HepG2 (cell line): ENCODE data around the gene DNLZ. TPM values are rescaled to one million over a fixed set of nuclear protein-coding genes. Genes with fewer than 3 reads are reported as not detected.

Experiments used
- ATAC-seq: fragments of 200-7000 bp; cut with Tn5 transposase; 3 replicates; pipeline ENCODE4 v1.9.1; 2020; ENCODE audit warnings: mild to moderate bottlenecking, moderate library complexity
- BruUV-seq: library from RNA; stranded (reverse); fragments of 400-500 nt; replicated peaks from 2 replicates; lab custom pipeline; 2021; lab: Mats Ljungman, UMichigan
- CTCF ChIA-PET: fragments of 300-600 bp; formaldehyde crosslinking; extraction: SDS; loops from one replicate; lab custom pipeline; 2021; ENCODE audit warnings: low total read pairs, inconsistent platforms, low intra/inter-chr PET ratio; lab: Yijun Ruan, JAX
- POLR2A ChIA-PET: fragments of 350-600 bp; sonication (Branson Sonifier 250); formaldehyde crosslinking; loops from one replicate; lab custom pipeline; 2020; ENCODE audit warnings: antibody characterized with exemption, inconsistent platforms; lab: Yijun Ruan, JAX
- DNase-seq: peaks from one replicate; pipeline ENCODE4 v3.0.0-alpha.2; 2015; ENCODE audit warnings: low spot score
- FAIRE-seq: peaks from 3 replicates; lab custom pipeline; 2011; peaks lifted over from hg19 to GRCh38; lab: Jason Lieb, UNC
- H2AFZ ChIP-seq: one replicate; pipeline ENCODE4 v1.6.1; 2011; ENCODE audit warnings: low read length, inconsistent platforms
- H3K27ac ChIP-seq: fragments of 300-600 bp; 3 replicates; pipeline ENCODE4 v1.8.0; 2011; ENCODE audit warnings: mixed run types, mild to moderate bottlenecking, mixed read lengths, low read length, inconsistent platforms; ENCODE audit not compliant: insufficient read depth; ENCODE audit errors: extremely low read length
- H3K27me3 ChIP-seq, 2 experiments: fragments of 200-600 bp in 1 of 2; 2 replicates in 1 of 2; 3 replicates in 1 of 2; pipeline versions ENCODE4 v1.6.0 to v1.8.0; 2011; ENCODE audit warnings: low read length in 2 of 2, mild to moderate bottlenecking in 2 of 2, moderate library complexity in 2 of 2, inconsistent platforms in 1 of 2; ENCODE audit not compliant: insufficient read depth in 2 of 2, control insufficient read depth in 1 of 2
- H3K36me3 ChIP-seq, 2 experiments: fragments of 200-600 bp in 1 of 2; replicated peaks in 1 of 2; 2 replicates in 1 of 2; 3 replicates in 1 of 2; pipeline versions ENCODE4 v1.5.1 to v1.8.0; 2011; ENCODE audit warnings: low read length in 2 of 2, inconsistent platforms in 1 of 2; ENCODE audit not compliant: insufficient read depth in 2 of 2, control insufficient read depth in 1 of 2
- H3K4me1 ChIP-seq: 2 replicates; pipeline ENCODE4 v1.5.1; 2012; ENCODE audit warnings: low read length, inconsistent platforms; ENCODE audit not compliant: insufficient read depth
- H3K4me2 ChIP-seq: 2 replicates; pipeline ENCODE4 v1.6.0; 2011; ENCODE audit warnings: low read depth, low read length, inconsistent platforms
- H3K4me3 ChIP-seq, 3 experiments: fragments of 200-600 bp in 1 of 3; sonication (generic), shearing (Covaris generic) in 1 of 3; replicated peaks in 1 of 3; 2 replicates each; pipeline ENCODE4 v1.5.1; 2011 to 2016; ENCODE audit warnings: low read length in 3 of 3, inconsistent platforms in 2 of 3, low read depth in 2 of 3, mild to moderate bottlenecking in 2 of 3, control low read depth in 1 of 3, mixed read lengths in 1 of 3; ENCODE audit not compliant: insufficient read depth in 1 of 3
- H3K79me2 ChIP-seq: one replicate; pipeline ENCODE4 v1.6.1; 2011; ENCODE audit warnings: low read length, inconsistent platforms; ENCODE audit not compliant: insufficient read depth
- H3K9ac ChIP-seq: 2 replicates; pipeline ENCODE4 v1.6.0; 2011; ENCODE audit warnings: mild to moderate bottlenecking, low read depth, low read length, inconsistent platforms; ENCODE audit not compliant: insufficient read depth
- H3K9me3 ChIP-seq: 2 replicates; pipeline ENCODE4 v1.5.1; 2012; ENCODE audit warnings: mild to moderate bottlenecking, low read length
- H4K20me1 ChIP-seq: 2 replicates; pipeline ENCODE4 v1.6.0; 2011; ENCODE audit warnings: inconsistent platforms, mild to moderate bottlenecking, low read length, moderate library complexity; ENCODE audit not compliant: insufficient read depth
- ATF1 ChIP-seq: IDR thresholded peaks from 2 replicates; pipeline ENCODE4 v1.6.1; 2016; ENCODE audit warnings: mild to moderate bottlenecking, control low read depth
- MLLT10 ChIP-seq: sonication (generic); formaldehyde crosslinking; IDR thresholded peaks from 2 replicates; pipeline ENCODE4 v1.4.0; 2020; ENCODE audit warnings: missing genetic modification reagents
- NFE2L1 ChIP-seq: sonication (generic); formaldehyde crosslinking; IDR thresholded peaks from 2 replicates; pipeline ENCODE4 v1.4.0; 2020; ENCODE audit warnings: missing genetic modification reagents, mild to moderate bottlenecking, borderline replicate concordance
- RFX5 ChIP-seq: IDR thresholded peaks from 2 replicates; pipeline ENCODE4 v1.6.1; 2011; ENCODE audit warnings: low read depth, low read length, improper control_type of control experiment
- SCMH1 ChIP-seq: sonication (generic); formaldehyde crosslinking; IDR thresholded peaks from 2 replicates; pipeline ENCODE4 v1.9.0; 2021; ENCODE audit warnings: missing genetic modification reagents, mild to moderate bottlenecking, borderline replicate concordance
- SKIL ChIP-seq: sonication (generic); formaldehyde crosslinking; IDR thresholded peaks from 2 replicates; pipeline ENCODE4 v1.8.0; 2022; ENCODE audit warnings: missing genetic modification reagents, mild to moderate bottlenecking, moderate library complexity, borderline replicate concordance
- SRY ChIP-seq: sonication (generic); formaldehyde crosslinking; IDR thresholded peaks from 2 replicates; pipeline ENCODE4 v1.8.0; 2022; ENCODE audit warnings: mild to moderate bottlenecking, missing genetic modification reagents
- ZKSCAN1 ChIP-seq: fragments of 150-350 bp; IDR thresholded peaks from 2 replicates; pipeline ENCODE4 v1.6.1; 2014; ENCODE audit warnings: low read length
- ZKSCAN8 ChIP-seq: IDR thresholded peaks from 2 replicates; pipeline ENCODE4 v1.6.1; 2016; ENCODE audit warnings: borderline replicate concordance, missing genetic modification reagents, missing compliant biosample characterization
- WGBS: methylation state at CpG from one replicate; pipeline ENCODE4 v1.1.6; 2017; ENCODE audit warnings: low lambda C conversion rate; 5-methylcytosine and 5-hydroxymethylcytosine counted together
- in situ Hi-C: cut with HindIII; loops from 2 replicates; pipeline ENCODE4 v1.10.0; 2017; ENCODE audit warnings: low pct_unique_long_range_greater_than_20kb; ENCODE audit not compliant: extremely low pct_ligation_motif_present
- intact Hi-C: fragments of 100-400 bp; cut with micrococcal nuclease; formaldehyde crosslinking; loops from one replicate; pipeline ENCODE4 v1.10.0; 2022; ENCODE audit not compliant: unreplicated experiment
- polyA plus RNA-seq, 8 experiments: library from polyadenylated mRNA; depleted of rRNA in 3 of 8; stranded (reverse) in 7 of 8; unstranded in 1 of 8; fragments of >200 nt; fragmentation: Illumina TruSeq in 4 of 8; extraction: Trizol in 4 of 8; gene quantifications; 2 replicates each; pipeline versions ENCODE4 v1.2.1 to v1.2.3, GENCODE V29; 2011 to 2016; ENCODE audit warnings: low read depth in 4 of 8, missing spikeins in 1 of 8, mixed read lengths in 1 of 8; ENCODE audit not compliant: insufficient read depth in 1 of 8
- total RNA-seq, 5 experiments: library from RNA; depleted of rRNA; stranded (reverse); fragments of >200 nt; fragmentation: Illumina TruSeq; extraction: Trizol; gene quantifications; 2 replicates each; pipeline ENCODE4 v1.2.3, GENCODE V29; 2016; ENCODE audit warnings: low read depth in 1 of 5
- TF ChIP-seq, protein P1 (sequence below): sonication (generic); formaldehyde crosslinking; IDR thresholded peaks from 2 replicates; pipeline ENCODE4 v1.4.0; 2020; ENCODE audit warnings: missing genetic modification reagents
- TF ChIP-seq, protein P2 (sequence below): sonication (generic); formaldehyde crosslinking; IDR thresholded peaks from 2 replicates; pipeline ENCODE4 v1.5.0; 2020; ENCODE audit warnings: missing genetic modification reagents
- TF ChIP-seq, protein P3 (sequence below): sonication (generic); formaldehyde crosslinking; IDR thresholded peaks from 2 replicates; pipeline ENCODE4 v1.8.0; 2022; ENCODE audit warnings: mild to moderate bottlenecking, missing genetic modification reagents; ENCODE audit not compliant: insufficient replicate concordance

Gene DNLZ
- total and polyA plus RNA-seq, 2 of the 13 experiments (the other 11 are each of a cell fraction or from before 2014, with no cell fraction given), result 3.4 to 8.0 TPM

- TF ChIP-seq, protein P1, sequence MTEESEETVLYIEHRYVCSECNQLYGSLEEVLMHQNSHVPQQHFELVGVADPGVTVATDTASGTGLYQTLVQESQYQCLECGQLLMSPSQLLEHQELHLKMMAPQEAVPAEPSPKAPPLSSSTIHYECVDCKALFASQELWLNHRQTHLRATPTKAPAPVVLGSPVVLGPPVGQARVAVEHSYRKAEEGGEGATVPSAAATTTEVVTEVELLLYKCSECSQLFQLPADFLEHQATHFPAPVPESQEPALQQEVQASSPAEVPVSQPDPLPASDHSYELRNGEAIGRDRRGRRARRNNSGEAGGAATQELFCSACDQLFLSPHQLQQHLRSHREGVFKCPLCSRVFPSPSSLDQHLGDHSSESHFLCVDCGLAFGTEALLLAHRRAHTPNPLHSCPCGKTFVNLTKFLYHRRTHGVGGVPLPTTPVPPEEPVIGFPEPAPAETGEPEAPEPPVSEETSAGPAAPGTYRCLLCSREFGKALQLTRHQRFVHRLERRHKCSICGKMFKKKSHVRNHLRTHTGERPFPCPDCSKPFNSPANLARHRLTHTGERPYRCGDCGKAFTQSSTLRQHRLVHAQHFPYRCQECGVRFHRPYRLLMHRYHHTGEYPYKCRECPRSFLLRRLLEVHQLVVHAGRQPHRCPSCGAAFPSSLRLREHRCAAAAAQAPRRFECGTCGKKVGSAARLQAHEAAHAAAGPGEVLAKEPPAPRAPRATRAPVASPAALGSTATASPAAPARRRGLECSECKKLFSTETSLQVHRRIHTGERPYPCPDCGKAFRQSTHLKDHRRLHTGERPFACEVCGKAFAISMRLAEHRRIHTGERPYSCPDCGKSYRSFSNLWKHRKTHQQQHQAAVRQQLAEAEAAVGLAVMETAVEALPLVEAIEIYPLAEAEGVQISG (CRISPR knock-in tag), result no peak
- no peak for TF ChIP-seq ZKSCAN8
- TF ChIP-seq, all 625 proteins: peak for 0
Observed at GRCh38 chr9:136366826-136367225, 3.3 kb upstream of the DNLZ start (continued).

- H3K79me2 ChIP-seq, result no peaks in the 10 kb centered on the region
- no peaks in the 10 kb centered on the region for H3K27me3 ChIP-seq
- FAIRE-seq (no peak), DNase-seq (no peak), ATAC-seq (no peak)
- H3K9me3 ChIP-seq, result no peaks in the 10 kb centered on the region
- ChIA-PET POLR2A (interaction anchor here (1.7 kb wide), 1 partner anchor 20 kb away, joined by 8 read pairs; no protein-coding TSS in a partner anchor), CTCF (no interaction called here)
- no peak overlapping the region for H3K4me3 ChIP-seq
- no peak overlapping the region for H2AFZ ChIP-seq
- no TSS peak for BruUV-seq
- WGBS, result 89% methylated on average over 8 of the region's 9 CpGs
- peaks cover 25% of the 10 kb centered on the region for H3K4me1 ChIP-seq
- no peak overlapping the region for H3K9ac ChIP-seq
- H3K36me3 ChIP-seq, result peaks cover 0 to 2% of the 10 kb centered on the region in 2 experiments; a peak in 1 of 5 replicates
- H4K20me1 ChIP-seq, result no peaks in the 10 kb centered on the region
- TF ChIP-seq NFE2L1 (no peak), ATF1 (CRISPR knock-in tag) (no peak), RFX5 (no peak), SKIL (CRISPR knock-in tag) (no peak), ZKSCAN1 (no peak), SCMH1 (CRISPR knock-in tag) (no peak), MLLT10 (no peak), SRY (CRISPR knock-in tag) (no peak)
- TF ChIP-seq, protein P2, sequence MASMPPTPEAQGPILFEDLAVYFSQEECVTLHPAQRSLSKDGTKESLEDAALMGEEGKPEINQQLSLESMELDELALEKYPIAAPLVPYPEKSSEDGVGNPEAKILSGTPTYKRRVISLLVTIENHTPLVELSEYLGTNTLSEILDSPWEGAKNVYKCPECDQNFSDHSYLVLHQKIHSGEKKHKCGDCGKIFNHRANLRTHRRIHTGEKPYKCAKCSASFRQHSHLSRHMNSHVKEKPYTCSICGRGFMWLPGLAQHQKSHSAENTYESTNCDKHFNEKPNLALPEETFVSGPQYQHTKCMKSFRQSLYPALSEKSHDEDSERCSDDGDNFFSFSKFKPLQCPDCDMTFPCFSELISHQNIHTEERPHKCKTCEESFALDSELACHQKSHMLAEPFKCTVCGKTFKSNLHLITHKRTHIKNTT (CRISPR knock-in tag), result no peak
- TF ChIP-seq, protein P3, sequence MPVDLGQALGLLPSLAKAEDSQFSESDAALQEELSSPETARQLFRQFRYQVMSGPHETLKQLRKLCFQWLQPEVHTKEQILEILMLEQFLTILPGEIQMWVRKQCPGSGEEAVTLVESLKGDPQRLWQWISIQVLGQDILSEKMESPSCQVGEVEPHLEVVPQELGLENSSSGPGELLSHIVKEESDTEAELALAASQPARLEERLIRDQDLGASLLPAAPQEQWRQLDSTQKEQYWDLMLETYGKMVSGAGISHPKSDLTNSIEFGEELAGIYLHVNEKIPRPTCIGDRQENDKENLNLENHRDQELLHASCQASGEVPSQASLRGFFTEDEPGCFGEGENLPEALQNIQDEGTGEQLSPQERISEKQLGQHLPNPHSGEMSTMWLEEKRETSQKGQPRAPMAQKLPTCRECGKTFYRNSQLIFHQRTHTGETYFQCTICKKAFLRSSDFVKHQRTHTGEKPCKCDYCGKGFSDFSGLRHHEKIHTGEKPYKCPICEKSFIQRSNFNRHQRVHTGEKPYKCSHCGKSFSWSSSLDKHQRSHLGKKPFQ (CRISPR knock-in tag), result no peak
- intact Hi-C loops, result no loop called here
- in situ Hi-C loops, result no loop called here
- no peak overlapping the region for H3K4me2 ChIP-seq
- H3K27ac ChIP-seq, result no peak overlapping the region
Observed at GRCh38 chr9:136365775-136366222, 2.3 kb upstream of the DNLZ start.
